Coronary artery (tissue), 2 donors: ENCODE results near the gene LCT.

Experiments
- DNase-seq: peaks from one replicate; pipeline ENCODE4 v3.0.0-alpha.2; 2017; ENCODE audit warnings: low spot score
- H3K27ac ChIP-seq, 2 donors: fragments of 200-600 bp; sonication (generic); one replicate each; pipeline ENCODE4 v1.5.1; 2016 to 2019
- H3K4me3 ChIP-seq: fragments of 200-600 bp; sonication (generic); 2 replicates; pipeline ENCODE4 v1.5.1; 2016; ENCODE audit warnings: mild to moderate bottlenecking, moderate library complexity
- TF ChIP-seq, protein P1 (sequence below): fragments of 200-600 bp; sonication (generic); IDR thresholded peaks from one replicate; pipeline ENCODE4 v1.5.1; 2019; ENCODE audit warnings: antibody characterized with exemption

Gene LCT

DNA sequence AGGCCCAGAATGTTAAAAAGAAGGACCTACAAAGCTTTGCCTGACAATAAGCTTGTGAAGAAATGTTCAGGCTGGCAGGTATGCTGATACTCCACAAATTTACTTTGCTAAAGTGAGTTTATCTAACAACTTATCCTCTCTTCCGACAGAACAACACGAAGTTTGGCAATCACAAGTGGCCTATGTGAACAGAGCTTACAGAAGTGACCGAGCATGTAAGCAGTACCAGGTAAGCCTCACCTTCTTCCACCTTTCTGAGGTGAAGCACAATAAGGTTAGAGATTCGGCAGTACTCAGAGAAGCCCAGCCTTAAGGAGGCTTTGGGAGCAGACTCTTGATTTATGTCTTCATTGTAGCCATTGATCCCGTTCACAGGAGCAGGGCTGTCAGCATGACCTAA, 9.0 kb upstream of the LCT start:
- Histone ChIP-seq H3K4me3 (no peak overlapping the region), H3K27ac (no peak overlapping the region)
- TF ChIP-seq, protein P1, sequence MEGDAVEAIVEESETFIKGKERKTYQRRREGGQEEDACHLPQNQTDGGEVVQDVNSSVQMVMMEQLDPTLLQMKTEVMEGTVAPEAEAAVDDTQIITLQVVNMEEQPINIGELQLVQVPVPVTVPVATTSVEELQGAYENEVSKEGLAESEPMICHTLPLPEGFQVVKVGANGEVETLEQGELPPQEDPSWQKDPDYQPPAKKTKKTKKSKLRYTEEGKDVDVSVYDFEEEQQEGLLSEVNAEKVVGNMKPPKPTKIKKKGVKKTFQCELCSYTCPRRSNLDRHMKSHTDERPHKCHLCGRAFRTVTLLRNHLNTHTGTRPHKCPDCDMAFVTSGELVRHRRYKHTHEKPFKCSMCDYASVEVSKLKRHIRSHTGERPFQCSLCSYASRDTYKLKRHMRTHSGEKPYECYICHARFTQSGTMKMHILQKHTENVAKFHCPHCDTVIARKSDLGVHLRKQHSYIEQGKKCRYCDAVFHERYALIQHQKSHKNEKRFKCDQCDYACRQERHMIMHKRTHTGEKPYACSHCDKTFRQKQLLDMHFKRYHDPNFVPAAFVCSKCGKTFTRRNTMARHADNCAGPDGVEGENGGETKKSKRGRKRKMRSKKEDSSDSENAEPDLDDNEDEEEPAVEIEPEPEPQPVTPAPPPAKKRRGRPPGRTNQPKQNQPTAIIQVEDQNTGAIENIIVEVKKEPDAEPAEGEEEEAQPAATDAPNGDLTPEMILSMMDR, result no peak
- no peak for DNase-seq

GRCh38 chr2:135845257-135845656, 8.3 kb upstream of the LCT start:
- H3K4me3 ChIP-seq, result no peak overlapping the region
- DNase-seq, result no peak
- TF ChIP-seq, protein P1, result no peak
- no peak overlapping the region for H3K27ac ChIP-seq

- no peak for DNase-seq
These were observed 7.4 kb upstream of the LCT start for GRCh38 chr2:135844301-135844895.

GRCh38 chr2:135843671-135844070, 6.7 kb upstream of the LCT start:
- TF ChIP-seq, protein P1, result no peak
- no peak for DNase-seq
- no peak overlapping the region for H3K4me3 ChIP-seq
- H3K27ac ChIP-seq, result no peak overlapping the region

More at GRCh38 chr2:135844301-135844895, 7.4 kb upstream of the LCT start:
- TF ChIP-seq, protein P1, result no peak
- H3K27ac ChIP-seq, result no peak overlapping the region
- H3K4me3 ChIP-seq, result no peak overlapping the region

GRCh38 chr2:135840601-135841000, 3.6 kb upstream of the LCT start:
- DNase-seq, result no peak
- Histone ChIP-seq H3K4me3 (peak overlapping the region; percentile 42), H3K27ac (peak overlapping the region in 1 of 2 donors; percentile 56)
- TF ChIP-seq, protein P1, result no peak

GRCh38 chr2:135839713-135840112, 2.7 kb upstream of the LCT start:
- DNase-seq, result no peak
- Histone ChIP-seq H3K27ac (no peak overlapping the region), H3K4me3 (no peak overlapping the region)
- TF ChIP-seq, protein P1, result no peak

GRCh38 chr2:135838502-135838901, 1.5 kb upstream of the LCT start:
- TF ChIP-seq, protein P1, result no peak
- H3K27ac ChIP-seq, result no peak overlapping the region
- DNase-seq, result no peak
- no peak overlapping the region for H3K4me3 ChIP-seq
